HepG2 (cell line): ENCODE data around the gene LDLRAD4. TPM values are rescaled to one million over a fixed set of nuclear protein-coding genes. Genes with fewer than 3 reads are reported as not detected.

Source experiments
- ATAC-seq: fragments of 200-7000 bp; cut with Tn5 transposase; 3 replicates; pipeline ENCODE4 v1.9.1; 2020; ENCODE audit warnings: mild to moderate bottlenecking, moderate library complexity
- BruUV-seq: library from RNA; stranded (reverse); fragments of 400-500 nt; replicated peaks from 2 replicates; lab custom pipeline; 2021; lab: Mats Ljungman, UMichigan
- CTCF ChIA-PET: fragments of 300-600 bp; formaldehyde crosslinking; extraction: SDS; loops from one replicate; lab custom pipeline; 2021; ENCODE audit warnings: low total read pairs, inconsistent platforms, low intra/inter-chr PET ratio; lab: Yijun Ruan, JAX
- POLR2A ChIA-PET: fragments of 350-600 bp; sonication (Branson Sonifier 250); formaldehyde crosslinking; loops from one replicate; lab custom pipeline; 2020; ENCODE audit warnings: antibody characterized with exemption, inconsistent platforms; lab: Yijun Ruan, JAX
- DNase-seq: peaks from one replicate; pipeline ENCODE4 v3.0.0-alpha.2; 2015; ENCODE audit warnings: low spot score
- FAIRE-seq: peaks from 3 replicates; lab custom pipeline; 2011; peaks lifted over from hg19 to GRCh38; lab: Jason Lieb, UNC
- H2AFZ ChIP-seq: one replicate; pipeline ENCODE4 v1.6.1; 2011; ENCODE audit warnings: low read length, inconsistent platforms
- H3K27ac ChIP-seq: fragments of 300-600 bp; 3 replicates; pipeline ENCODE4 v1.8.0; 2011; ENCODE audit warnings: mixed run types, mild to moderate bottlenecking, mixed read lengths, low read length, inconsistent platforms; ENCODE audit not compliant: insufficient read depth; ENCODE audit errors: extremely low read length
- H3K27me3 ChIP-seq, 2 experiments: fragments of 200-600 bp in 1 of 2; 2 replicates in 1 of 2; 3 replicates in 1 of 2; pipeline versions ENCODE4 v1.6.0 to v1.8.0; 2011; ENCODE audit warnings: low read length in 2 of 2, mild to moderate bottlenecking in 2 of 2, moderate library complexity in 2 of 2, inconsistent platforms in 1 of 2; ENCODE audit not compliant: insufficient read depth in 2 of 2, control insufficient read depth in 1 of 2
- H3K36me3 ChIP-seq, 2 experiments: fragments of 200-600 bp in 1 of 2; replicated peaks in 1 of 2; 2 replicates in 1 of 2; 3 replicates in 1 of 2; pipeline versions ENCODE4 v1.5.1 to v1.8.0; 2011; ENCODE audit warnings: low read length in 2 of 2, inconsistent platforms in 1 of 2; ENCODE audit not compliant: insufficient read depth in 2 of 2, control insufficient read depth in 1 of 2
- H3K4me1 ChIP-seq: 2 replicates; pipeline ENCODE4 v1.5.1; 2012; ENCODE audit warnings: low read length, inconsistent platforms; ENCODE audit not compliant: insufficient read depth
- H3K4me2 ChIP-seq: 2 replicates; pipeline ENCODE4 v1.6.0; 2011; ENCODE audit warnings: low read depth, low read length, inconsistent platforms
- H3K4me3 ChIP-seq, 3 experiments: fragments of 200-600 bp in 1 of 3; sonication (generic), shearing (Covaris generic) in 1 of 3; replicated peaks in 1 of 3; 2 replicates each; pipeline ENCODE4 v1.5.1; 2011 to 2016; ENCODE audit warnings: low read length in 3 of 3, inconsistent platforms in 2 of 3, low read depth in 2 of 3, mild to moderate bottlenecking in 2 of 3, control low read depth in 1 of 3, mixed read lengths in 1 of 3; ENCODE audit not compliant: insufficient read depth in 1 of 3
- H3K79me2 ChIP-seq: one replicate; pipeline ENCODE4 v1.6.1; 2011; ENCODE audit warnings: low read length, inconsistent platforms; ENCODE audit not compliant: insufficient read depth
- H3K9ac ChIP-seq: 2 replicates; pipeline ENCODE4 v1.6.0; 2011; ENCODE audit warnings: mild to moderate bottlenecking, low read depth, low read length, inconsistent platforms; ENCODE audit not compliant: insufficient read depth
- H3K9me3 ChIP-seq: 2 replicates; pipeline ENCODE4 v1.5.1; 2012; ENCODE audit warnings: mild to moderate bottlenecking, low read length
- H4K20me1 ChIP-seq: 2 replicates; pipeline ENCODE4 v1.6.0; 2011; ENCODE audit warnings: inconsistent platforms, mild to moderate bottlenecking, low read length, moderate library complexity; ENCODE audit not compliant: insufficient read depth
- MIER3 ChIP-seq: IDR thresholded peaks from 2 replicates; pipeline ENCODE4 v1.6.1; 2016; ENCODE audit warnings: missing compliant biosample characterization, borderline replicate concordance
- RARA ChIP-seq: IDR thresholded peaks from 2 replicates; pipeline ENCODE4 v1.6.1; 2016; ENCODE audit warnings: missing genetic modification reagents, missing compliant biosample characterization
- REXO4 ChIP-seq: sonication (generic); formaldehyde crosslinking; IDR thresholded peaks from 2 replicates; pipeline ENCODE4 v1.8.0; 2022; ENCODE audit warnings: missing genetic modification reagents, mild to moderate bottlenecking, borderline replicate concordance
- ZNF770 ChIP-seq: sonication (generic); formaldehyde crosslinking; IDR thresholded peaks from 2 replicates; pipeline ENCODE4 v1.5.0; 2020; ENCODE audit warnings: mild to moderate bottlenecking, missing genetic modification reagents
- ZNF790 ChIP-seq: sonication (generic); formaldehyde crosslinking; IDR thresholded peaks from 2 replicates; pipeline ENCODE4 v1.8.0; 2022; ENCODE audit warnings: missing genetic modification reagents, mild to moderate bottlenecking, borderline replicate concordance
- WGBS: methylation state at CpG from one replicate; pipeline ENCODE4 v1.1.6; 2017; ENCODE audit warnings: low lambda C conversion rate; 5-methylcytosine and 5-hydroxymethylcytosine counted together
- in situ Hi-C: cut with HindIII; loops from 2 replicates; pipeline ENCODE4 v1.10.0; 2017; ENCODE audit warnings: low pct_unique_long_range_greater_than_20kb; ENCODE audit not compliant: extremely low pct_ligation_motif_present
- intact Hi-C: fragments of 100-400 bp; cut with micrococcal nuclease; formaldehyde crosslinking; loops from one replicate; pipeline ENCODE4 v1.10.0; 2022; ENCODE audit not compliant: unreplicated experiment
- polyA plus RNA-seq, 8 experiments: library from polyadenylated mRNA; depleted of rRNA in 3 of 8; stranded (reverse) in 7 of 8; unstranded in 1 of 8; fragments of >200 nt; fragmentation: Illumina TruSeq in 4 of 8; extraction: Trizol in 4 of 8; gene quantifications; 2 replicates each; pipeline versions ENCODE4 v1.2.1 to v1.2.3, GENCODE V29; 2011 to 2016; ENCODE audit warnings: low read depth in 4 of 8, missing spikeins in 1 of 8, mixed read lengths in 1 of 8; ENCODE audit not compliant: insufficient read depth in 1 of 8
- total RNA-seq, 5 experiments: library from RNA; depleted of rRNA; stranded (reverse); fragments of >200 nt; fragmentation: Illumina TruSeq; extraction: Trizol; gene quantifications; 2 replicates each; pipeline ENCODE4 v1.2.3, GENCODE V29; 2016; ENCODE audit warnings: low read depth in 1 of 5

The LDLRAD4 gene
- total and polyA plus RNA-seq, 2 of the 13 experiments (the other 11 are each of a cell fraction or from before 2014, with no cell fraction given): 13.6 to 20.9 TPM

- Histone ChIP-seq H3K27ac (no peak overlapping the region), H4K20me1 (no peaks in the 10 kb centered on the region), H3K79me2 (no peaks in the 10 kb centered on the region), H3K4me3 (no peak overlapping the region), H3K9me3 (no peaks in the 10 kb centered on the region), H3K4me2 (no peak overlapping the region), H3K36me3 (no peaks in the 10 kb centered on the region), H2AFZ (no peak overlapping the region), H3K9ac (no peak overlapping the region), H3K27me3 (no peaks in the 10 kb centered on the region), H3K4me1 (peaks cover 9% of the 10 kb centered on the region; the same call in 1 of the 2 replicates)
- FAIRE-seq (no peak), DNase-seq (no peak), ATAC-seq (no peak)
- TF ChIP-seq REXO4 (CRISPR knock-in tag) (no peak), ZNF770 (CRISPR knock-in tag) (no peak), MIER3 (CRISPR knock-in tag) (no peak), ZNF790 (CRISPR knock-in tag) (no peak), RARA (no peak)
- in situ Hi-C loops (no loop called here), intact Hi-C loops (no loop called here)
- no TSS peak for BruUV-seq
- ChIA-PET CTCF (no interaction called here), POLR2A (no interaction called here)
- 78% methylated on average over 10 of the region's 16 CpGs for WGBS
Measured at GRCh38 chr18:13288509-13289133, 70.1 kb downstream of the LDLRAD4 start.
